ENCODE results near the gene PODXL2.

GRCh38 chr3:127662001-127662469, 33.0 kb downstream of the PODXL2 start:
- TF ChIP-seq, protein P1, sequence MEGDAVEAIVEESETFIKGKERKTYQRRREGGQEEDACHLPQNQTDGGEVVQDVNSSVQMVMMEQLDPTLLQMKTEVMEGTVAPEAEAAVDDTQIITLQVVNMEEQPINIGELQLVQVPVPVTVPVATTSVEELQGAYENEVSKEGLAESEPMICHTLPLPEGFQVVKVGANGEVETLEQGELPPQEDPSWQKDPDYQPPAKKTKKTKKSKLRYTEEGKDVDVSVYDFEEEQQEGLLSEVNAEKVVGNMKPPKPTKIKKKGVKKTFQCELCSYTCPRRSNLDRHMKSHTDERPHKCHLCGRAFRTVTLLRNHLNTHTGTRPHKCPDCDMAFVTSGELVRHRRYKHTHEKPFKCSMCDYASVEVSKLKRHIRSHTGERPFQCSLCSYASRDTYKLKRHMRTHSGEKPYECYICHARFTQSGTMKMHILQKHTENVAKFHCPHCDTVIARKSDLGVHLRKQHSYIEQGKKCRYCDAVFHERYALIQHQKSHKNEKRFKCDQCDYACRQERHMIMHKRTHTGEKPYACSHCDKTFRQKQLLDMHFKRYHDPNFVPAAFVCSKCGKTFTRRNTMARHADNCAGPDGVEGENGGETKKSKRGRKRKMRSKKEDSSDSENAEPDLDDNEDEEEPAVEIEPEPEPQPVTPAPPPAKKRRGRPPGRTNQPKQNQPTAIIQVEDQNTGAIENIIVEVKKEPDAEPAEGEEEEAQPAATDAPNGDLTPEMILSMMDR (IDR thresholded peaks at IDR 0.05; ENCODE audit: borderline replicate concordance, extremely low read depth, low read length, poor library complexity, severe bottlenecking): no peak
- no peak for TF ChIP-seq EZH2 (IDR thresholded peaks at IDR 0.05; ENCODE audit: borderline replicate concordance, low read depth, low read length, severe bottlenecking)

All from DND-41 (cell line).